Measurements from ENCODE around the gene NUDT15. TPM values are rescaled to one million over a fixed set of nuclear protein-coding genes. Genes with fewer than 3 reads are reported as not detected.

The NUDT15 gene
- total RNA-seq, 1 experiment from 2014 or later = 38.6 TPM

DNA sequence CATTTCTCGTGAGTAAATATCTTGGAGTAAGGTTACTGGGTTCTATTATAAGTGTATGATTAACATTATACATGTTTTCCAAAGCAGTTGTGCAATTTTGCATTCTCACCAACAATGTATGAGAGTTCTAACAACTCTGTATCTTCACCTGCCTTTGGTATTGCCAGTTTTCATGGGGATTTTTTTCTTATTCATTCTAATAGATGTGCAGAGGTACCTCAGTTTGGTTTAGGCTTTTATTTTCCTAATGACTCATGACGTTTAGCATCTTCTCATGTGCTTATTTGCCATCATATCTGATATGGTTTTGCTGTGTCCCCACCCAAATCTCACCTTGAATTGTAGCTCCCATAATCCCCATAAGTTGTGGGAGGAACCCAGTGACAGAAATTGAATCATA lies 7.7 kb upstream of the NUDT15 start (continued):
- TF ChIP-seq, protein P1, sequence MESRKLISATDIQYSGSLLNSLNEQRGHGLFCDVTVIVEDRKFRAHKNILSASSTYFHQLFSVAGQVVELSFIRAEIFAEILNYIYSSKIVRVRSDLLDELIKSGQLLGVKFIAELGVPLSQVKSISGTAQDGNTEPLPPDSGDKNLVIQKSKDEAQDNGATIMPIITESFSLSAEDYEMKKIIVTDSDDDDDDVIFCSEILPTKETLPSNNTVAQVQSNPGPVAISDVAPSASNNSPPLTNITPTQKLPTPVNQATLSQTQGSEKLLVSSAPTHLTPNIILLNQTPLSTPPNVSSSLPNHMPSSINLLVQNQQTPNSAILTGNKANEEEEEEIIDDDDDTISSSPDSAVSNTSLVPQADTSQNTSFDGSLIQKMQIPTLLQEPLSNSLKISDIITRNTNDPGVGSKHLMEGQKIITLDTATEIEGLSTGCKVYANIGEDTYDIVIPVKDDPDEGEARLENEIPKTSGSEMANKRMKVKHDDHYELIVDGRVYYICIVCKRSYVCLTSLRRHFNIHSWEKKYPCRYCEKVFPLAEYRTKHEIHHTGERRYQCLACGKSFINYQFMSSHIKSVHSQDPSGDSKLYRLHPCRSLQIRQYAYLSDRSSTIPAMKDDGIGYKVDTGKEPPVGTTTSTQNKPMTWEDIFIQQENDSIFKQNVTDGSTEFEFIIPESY (IDR thresholded peaks at IDR 0.05; ENCODE audit: extremely low read depth, insufficient replicate concordance, low read length) = no peak
- TF ChIP-seq TCF7L2 (IDR thresholded peaks at IDR 0.05; ENCODE audit: borderline replicate concordance, extremely low read depth, insufficient read depth, insufficient read length) (no peak), EZH2phosphoT487 (IDR thresholded peaks at IDR 0.05; ENCODE audit: borderline replicate concordance) (no peak), SP1 (IDR thresholded peaks at IDR 0.05; ENCODE audit: low read depth) (no peak)

DNA sequence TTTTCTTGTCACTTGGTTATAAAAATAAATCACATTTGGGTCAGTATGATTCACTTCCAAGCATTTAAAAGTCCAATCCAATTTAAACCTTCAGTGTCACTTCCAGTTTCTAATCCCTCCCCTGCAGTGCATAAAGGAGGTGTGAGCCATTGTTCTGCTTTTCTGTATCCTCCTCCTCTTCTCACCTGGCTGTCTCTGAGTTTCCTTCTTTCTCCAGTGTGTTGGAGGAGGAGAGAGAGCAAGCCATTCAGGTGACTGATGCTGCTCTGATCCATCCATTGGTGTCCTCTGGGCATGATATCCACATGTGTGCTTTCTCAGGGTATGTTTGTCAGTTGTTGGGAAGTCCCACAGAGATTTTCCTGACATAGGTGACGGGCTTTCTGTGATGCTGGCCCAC lies 1.2 kb downstream of the NUDT15 start:
- peak overlapping the region; percentile 93; the same call in 1 of the 2 replicates for H3K27ac ChIP-seq (ENCODE audit: low read depth, low read length)
- no peak overlapping the region for H2AFZ ChIP-seq (ENCODE audit: low read depth, low read length, poor library complexity, severe bottlenecking)
- peak overlapping the region; percentile 95 for H3K4me2 ChIP-seq (ENCODE audit: low read length)
- no peak for ATAC-seq
- peaks cover 15 to 28% of the 10 kb centered on the region in 2 experiments for H3K4me1 ChIP-seq (ENCODE audit: control insufficient read depth in 1 of 2, insufficient read depth in 2 of 2, low read length in 2 of 2)
- H3K36me3 ChIP-seq (ENCODE audit: control insufficient read depth in 1 of 2, insufficient read depth in 2 of 2, low read length in 2 of 2) = peaks cover 10 to 19% of the 10 kb centered on the region in 2 experiments; a peak in 3 of 4 replicates
- no peaks in the 10 kb centered on the region for H3K27me3 ChIP-seq (ENCODE audit: insufficient read depth, low read length)
- intact Hi-C loops (cut with micrococcal nuclease) = loop anchor here (5.0 kb wide), 1 partner anchor 729 kb away; no protein-coding TSS in a partner anchor
- BruUV-seq (replicated peaks) = TSS peak; percentile 44
- no peaks in the 10 kb centered on the region for H3K9me3 ChIP-seq (ENCODE audit: control insufficient read depth in 1 of 2, insufficient read depth in 1 of 2, low read depth in 1 of 2, low read length in 2 of 2)
- TF ChIP-seq EZH2phosphoT487 (IDR thresholded peaks at IDR 0.05; ENCODE audit: borderline replicate concordance) (no peak), SP1 (IDR thresholded peaks at IDR 0.05; ENCODE audit: low read depth) (no peak), FOSL1 (IDR thresholded peaks at IDR 0.05; ENCODE audit: low read depth) (no peak), EGR1 (IDR thresholded peaks at IDR 0.05; ENCODE audit: low read depth) (no peak), RAD21 (IDR thresholded peaks at IDR 0.05; ENCODE audit: low read depth) (no peak), POLR2A (IDR thresholded peaks at IDR 0.05; ENCODE audit: borderline replicate concordance, extremely low read depth, insufficient read depth, insufficient read length) (no peak)
- H3K79me2 ChIP-seq (ENCODE audit: insufficient read depth, low read length) = peaks cover 34% of the 10 kb centered on the region
- RAD21 ChIA-PET (ENCODE audit: low non-redundant PET in 1 of 2, low total read pairs in 2 of 2, uncharacterized antibody in 2 of 2, unreplicated experiment in 2 of 2) = no interaction called here
- CTCF ChIA-PET = interaction anchor here (0.9 to 2.9 kb wide), 5 partner anchors 9 to 544 kb away, joined by 3 to 12 read pairs (median 4); partner anchors contain the start of gene RCBTB2
- POLR2A ChIA-PET = interaction anchor here (0.8 to 2.7 kb wide), 2 partner anchors 9 to 20 kb away, joined by 3 to 10 read pairs; no protein-coding TSS in a partner anchor
- H4K20me1 ChIP-seq (ENCODE audit: insufficient read depth) = no peaks in the 10 kb centered on the region
- no peak for DNase-seq (ENCODE audit: low read depth, low spot score)
- H3K9ac ChIP-seq (ENCODE audit: low read length) = peak overlapping the region; percentile 71
- H3K9me2 ChIP-seq (ENCODE audit: insufficient read depth) = no peaks in the 10 kb centered on the region
- H3K4me3 ChIP-seq (replicated peaks in 1 of 2; ENCODE audit: low read depth in 1 of 2, low read length in 2 of 2) = peak overlapping the region; percentile 69 to 71
